Uterine smooth muscle cell (primary cell): ENCODE measurements around the gene ITGAD. TPM values are rescaled to one million over a fixed set of nuclear protein-coding genes. Genes with fewer than 3 reads are reported as not detected.

Source experiments
- total RNA-seq: library from RNA; depleted of rRNA; stranded (reverse); fragments of >200 nt; gene quantifications from 2 replicates; pipeline ENCODE4 v1.2.3, GENCODE V29; 2014

ITGAD gene
- total RNA-seq, result not detected in 2 replicates

DNA sequence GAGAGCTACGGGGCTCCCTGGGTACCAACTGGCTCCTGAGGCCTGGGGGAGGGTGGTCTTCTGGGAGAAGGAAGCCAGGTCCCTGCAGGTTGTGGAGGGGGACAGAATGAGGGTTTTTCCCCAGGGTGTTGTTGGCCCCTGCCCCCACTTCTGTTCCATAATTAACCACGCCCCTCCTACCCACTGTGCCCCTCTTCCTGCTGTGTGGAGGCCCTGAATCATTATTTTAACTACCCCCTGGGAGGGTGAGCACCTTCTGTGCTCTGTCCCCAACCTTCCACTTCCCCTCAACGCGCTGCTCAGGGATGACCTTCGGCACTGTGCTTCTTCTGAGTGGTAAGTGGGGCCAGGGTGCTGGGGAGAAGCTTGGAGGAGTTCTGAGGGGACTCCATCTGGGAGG is at the start of gene ITGAD:
Gene ITGAD, plus strand, starts transcription at position 280 of the 400 bp plus-strand sequence. Its CDS starts 26 bp downstream, at position 306.

DNA sequence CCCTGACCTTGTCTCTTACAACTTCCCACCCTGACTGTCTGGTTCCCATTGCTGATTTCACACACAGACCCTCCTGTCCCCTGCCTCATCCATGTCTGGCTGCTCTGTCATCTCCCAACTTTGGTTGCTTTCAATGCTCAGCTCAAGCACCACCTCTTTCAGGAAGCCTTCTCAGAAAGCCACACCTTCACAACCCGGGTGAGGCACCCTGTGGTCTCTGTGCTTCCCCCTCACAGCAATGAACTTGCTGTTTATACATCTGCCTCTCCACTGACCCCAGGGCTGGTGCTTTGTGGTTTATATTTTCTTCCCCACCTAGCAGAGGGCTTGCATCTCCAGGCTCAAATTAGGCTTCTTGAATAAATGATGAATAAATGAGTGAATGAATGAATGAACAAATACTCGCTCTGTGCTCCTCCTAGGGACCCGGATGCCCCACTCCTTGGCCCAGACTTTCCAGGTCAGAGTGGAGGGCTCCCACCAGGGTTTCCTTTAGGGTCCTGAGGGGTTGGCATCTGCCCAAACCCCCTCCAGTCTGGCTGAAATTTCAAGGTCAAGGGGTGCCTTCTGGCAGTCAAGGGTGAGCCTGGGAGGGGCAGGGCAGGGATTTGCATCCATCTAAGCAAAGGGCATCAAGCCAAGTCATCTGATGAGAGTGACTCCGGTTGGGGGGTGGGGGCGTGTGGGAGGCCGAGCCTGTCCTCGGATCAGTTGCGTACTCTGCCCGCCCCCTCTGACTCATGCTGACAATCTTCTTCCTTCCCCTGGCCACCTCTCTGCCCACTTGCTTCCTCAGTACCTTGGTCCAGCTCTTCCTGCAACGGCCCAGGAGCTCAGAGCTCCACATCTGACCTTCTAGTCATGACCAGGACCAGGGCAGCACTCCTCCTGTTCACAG is 38.5 kb upstream of the ITGAD start, which contains the start of gene ITGAX:
Gene ITGAX, plus strand, starts transcription at position 783 of the 898 bp plus-strand sequence. Its CDS starts 79 bp downstream, at position 862.

DNA sequence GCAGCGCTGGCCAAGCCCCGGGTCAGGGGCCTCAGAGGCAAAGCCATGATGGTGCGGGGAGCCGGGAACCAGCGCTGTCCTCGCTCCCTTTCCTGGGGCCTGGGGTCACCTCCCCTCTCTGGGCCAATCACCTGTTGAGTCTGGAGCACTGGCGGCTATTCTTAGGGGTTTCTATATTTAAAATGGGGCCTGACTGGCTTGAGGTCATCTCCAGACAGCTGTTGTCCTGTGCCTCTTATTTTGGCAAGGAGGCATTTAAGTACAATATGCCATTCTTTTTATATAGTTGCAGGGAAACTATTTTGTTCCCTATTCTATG is 35.1 kb downstream of the ITGAD start, which contains the start of gene COX6A2:
Gene COX6A2, minus strand, starts transcription at position 82 of the 319 bp plus-strand sequence. Its CDS starts 35 bp downstream, at position 47.

DNA sequence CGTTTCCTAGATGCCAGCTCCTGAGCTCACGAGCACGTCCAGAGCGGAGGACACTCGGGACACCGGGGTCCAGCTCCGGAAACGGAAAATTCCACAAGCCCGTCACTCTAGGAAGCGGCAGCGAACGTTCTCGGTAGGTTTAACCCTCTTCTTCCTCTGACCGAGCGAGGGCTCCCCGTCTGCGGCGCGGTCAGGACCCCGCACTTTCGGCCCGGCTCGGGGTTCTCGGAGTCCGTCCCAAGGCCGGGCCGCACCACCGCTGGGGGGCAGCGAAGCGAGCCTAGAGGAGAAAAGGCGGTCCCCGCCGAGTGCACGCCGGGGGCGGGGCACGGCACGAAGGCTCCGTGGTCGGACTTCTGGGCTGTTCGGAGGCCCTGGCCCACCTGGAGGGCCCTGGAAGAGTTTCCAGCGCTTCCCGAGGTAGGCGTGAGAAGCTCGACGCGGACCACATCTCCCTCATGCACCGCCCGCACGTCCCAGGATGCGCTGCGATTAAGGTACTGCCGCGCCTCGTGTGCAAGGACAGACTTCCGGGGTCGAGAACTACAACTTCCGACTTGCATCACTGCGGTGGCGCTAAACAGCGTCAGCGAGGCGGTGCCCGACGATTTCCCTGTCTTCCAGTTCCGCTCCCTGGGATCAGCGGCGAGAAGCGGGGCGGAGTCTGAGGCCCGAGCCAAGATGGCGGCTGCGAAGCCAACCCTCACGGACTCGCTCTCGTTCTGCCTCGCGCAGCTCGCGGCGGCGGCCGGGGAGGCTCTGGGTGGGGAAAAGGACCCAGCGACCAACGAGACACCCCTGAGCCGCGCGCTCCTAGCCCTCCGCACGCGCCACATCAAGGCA is 65.9 kb downstream of the ITGAD start, which contains the start of gene ARMC5:
Gene ARMC5, plus strand, starts transcription at position 658 of the 843 bp plus-strand sequence. Its CDS starts 24 bp downstream, at position 682.

DNA sequence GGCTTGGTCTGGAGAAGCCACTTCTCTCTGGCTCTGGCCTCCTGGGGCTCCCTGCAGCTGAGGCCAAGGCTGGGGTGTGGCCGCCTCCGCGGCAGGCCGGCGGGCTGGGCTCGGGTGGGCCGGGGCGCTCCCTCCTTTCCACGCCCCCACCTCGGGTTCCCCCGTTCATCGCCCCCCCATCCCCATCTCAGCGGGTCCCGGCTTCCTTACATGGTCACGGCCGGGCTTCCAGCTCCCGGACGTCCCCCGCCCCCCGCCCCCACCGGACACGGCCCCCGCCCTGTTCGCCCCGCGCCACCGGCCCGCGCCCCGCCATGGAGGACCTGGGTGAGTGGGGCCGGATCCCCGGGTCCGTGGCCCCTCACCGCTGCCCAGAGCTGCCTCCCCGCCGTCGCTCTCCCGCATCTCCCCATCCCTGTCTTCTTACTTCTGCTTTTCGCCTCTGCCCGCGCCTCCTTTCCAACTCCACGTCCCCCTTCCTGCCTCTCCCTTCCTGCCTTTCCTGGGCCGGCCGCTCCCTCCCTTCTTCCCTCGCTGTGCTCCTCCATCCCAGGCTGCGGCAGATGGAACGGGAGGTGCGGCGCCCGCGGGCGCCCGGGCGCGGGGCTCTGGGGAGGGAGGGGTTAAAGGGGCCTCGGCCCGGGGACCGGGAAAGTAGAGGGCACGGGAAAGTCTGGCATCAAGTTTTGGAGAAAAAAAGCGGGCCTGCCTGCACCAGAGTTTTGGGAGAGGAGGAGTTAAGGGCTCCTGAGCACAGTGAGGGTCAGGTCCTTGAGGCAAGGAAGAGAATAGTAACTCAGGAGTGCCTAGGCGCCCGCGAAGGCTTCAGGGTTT is 79.0 kb downstream of the ITGAD start, which contains the start of gene TGFB1I1:
Gene TGFB1I1, plus strand, starts transcription at position 278 of the 834 bp plus-strand sequence. Its CDS starts 37 bp downstream, at position 315.

Other genes with a start within 250 kb of the ITGAD start
- 0.33 and 0.75 TPM in 2 replicates for gene PRSS36, start 243.3 kb upstream of the ITGAD start, total RNA-seq
- gene FUS, start 213.2 kb upstream of the ITGAD start, total RNA-seq, result 79.6 and 121 TPM in 2 replicates
- gene PYCARD, start 190.6 kb upstream of the ITGAD start, total RNA-seq, result 57.3 and 76.4 TPM in 2 replicates
- under 0.01 TPM in 1 of 2 replicates, not detected in the other for gene TRIM72, start 179.2 kb upstream of the ITGAD start, total RNA-seq
- not detected in 2 replicates for gene PYDC1, start 176.2 kb upstream of the ITGAD start, total RNA-seq
- gene ITGAM, start 133.4 kb upstream of the ITGAD start, total RNA-seq, result 0.11 TPM in 1 of 2 replicates, not detected in the other
- 1.2 and 3.4 TPM in 2 replicates for gene ITGAX, start 38.2 kb upstream of the ITGAD start, total RNA-seq
- gene COX6A2, start 35.0 kb downstream of the ITGAD start, total RNA-seq, result not detected in 2 replicates
- gene ZNF843, start 49.5 kb downstream of the ITGAD start, total RNA-seq, result 0.11 and 0.12 TPM in 2 replicates
- gene ARMC5, start 66.2 kb downstream of the ITGAD start, total RNA-seq, result 7.4 and 7.5 TPM in 2 replicates
- gene TGFB1I1, start 78.8 kb downstream of the ITGAD start, total RNA-seq, result 35.5 and 47.9 TPM in 2 replicates
- under 0.01 TPM in 1 of 2 replicates, not detected in the other for gene SLC5A2, start 89.8 kb downstream of the ITGAD start, total RNA-seq
- gene RUSF1, start 115.1 kb downstream of the ITGAD start, total RNA-seq, result 55.2 and 80.9 TPM in 2 replicates
- gene AHSP, start 134.6 kb downstream of the ITGAD start, total RNA-seq, result not detected in 2 replicates